ENCODE data around the gene PDZD2.

Gene PDZD2

DNA sequence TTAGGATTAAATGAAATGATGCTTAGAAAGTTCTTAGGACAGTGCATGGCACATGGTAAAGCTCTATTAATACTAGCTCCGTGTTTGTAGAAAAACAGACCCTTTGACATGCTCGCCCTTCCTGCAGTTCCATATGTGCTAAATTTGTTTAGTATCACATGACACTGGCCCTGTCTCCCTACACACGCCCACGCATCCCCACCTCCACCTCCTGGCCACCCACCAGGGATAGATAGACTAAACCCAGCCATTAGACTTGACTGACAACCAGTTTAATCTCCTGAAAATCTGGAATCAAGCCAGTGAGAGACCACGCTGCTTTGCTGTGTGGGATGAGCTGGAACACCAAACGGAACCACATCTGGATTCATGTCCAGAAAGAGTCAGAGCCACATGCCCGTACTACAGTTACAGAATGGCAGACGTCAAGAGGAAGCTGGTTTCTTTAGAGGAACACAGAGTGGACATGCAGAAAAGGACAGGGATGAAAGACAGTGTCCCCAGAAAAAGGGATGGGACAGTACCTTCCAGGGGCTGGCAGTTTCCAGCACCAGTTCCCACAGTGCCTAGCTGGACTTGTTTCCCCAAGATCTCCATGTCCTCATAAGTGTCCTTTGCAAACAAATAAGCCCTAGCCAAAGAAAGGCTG is 186.1 kb downstream of the PDZD2 start:
- no peak for DNase-seq (ENCODE audit: low spot score)

DNA sequence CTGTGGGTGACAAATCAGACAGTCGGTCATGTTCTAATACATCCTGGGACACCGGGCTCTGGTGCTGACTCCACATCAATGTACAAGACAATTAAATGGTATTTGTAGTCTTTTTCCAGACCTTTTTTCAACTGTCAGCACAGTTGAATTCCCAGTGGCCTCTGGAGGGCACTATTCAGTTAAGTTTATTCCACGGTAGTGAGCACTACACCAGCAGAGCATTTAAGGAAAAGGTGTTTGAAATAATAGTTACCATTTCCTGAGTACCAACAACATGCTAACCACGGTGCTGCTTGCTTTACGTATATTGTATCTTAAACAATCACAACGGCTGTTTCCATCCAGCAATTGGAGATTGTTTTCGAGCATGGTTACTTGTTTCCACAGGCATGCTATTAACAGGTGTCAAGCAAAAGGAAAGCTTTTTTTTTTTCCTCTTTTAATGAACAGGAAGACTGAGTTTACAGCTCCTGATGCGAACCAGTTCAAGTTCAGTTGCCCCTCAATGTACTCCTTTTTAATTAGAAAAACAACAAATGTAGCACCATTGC is 186.7 kb downstream of the PDZD2 start:
- DNase-seq (ENCODE audit: low spot score), result peak; percentile 28

DNA sequence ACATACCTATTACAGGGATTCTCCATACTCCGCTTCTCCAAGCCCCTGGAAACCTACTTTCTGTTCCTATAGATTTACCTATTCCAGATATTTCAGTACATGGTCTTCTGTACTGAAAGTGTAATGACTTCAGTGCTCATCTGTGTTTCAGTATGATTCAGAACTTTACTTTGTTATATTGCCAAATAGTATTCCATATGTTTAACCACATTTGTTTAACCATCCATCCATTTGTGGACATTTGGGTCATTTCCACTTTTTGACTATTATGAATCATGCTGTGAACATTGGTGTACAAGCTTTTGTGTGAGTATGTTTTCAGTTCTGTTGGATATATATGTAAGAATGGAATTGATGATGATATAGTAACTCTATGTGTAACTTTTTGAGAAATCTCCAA is 188.9 kb downstream of the PDZD2 start:
- DNase-seq (ENCODE audit: low spot score), result no peak

DNA sequence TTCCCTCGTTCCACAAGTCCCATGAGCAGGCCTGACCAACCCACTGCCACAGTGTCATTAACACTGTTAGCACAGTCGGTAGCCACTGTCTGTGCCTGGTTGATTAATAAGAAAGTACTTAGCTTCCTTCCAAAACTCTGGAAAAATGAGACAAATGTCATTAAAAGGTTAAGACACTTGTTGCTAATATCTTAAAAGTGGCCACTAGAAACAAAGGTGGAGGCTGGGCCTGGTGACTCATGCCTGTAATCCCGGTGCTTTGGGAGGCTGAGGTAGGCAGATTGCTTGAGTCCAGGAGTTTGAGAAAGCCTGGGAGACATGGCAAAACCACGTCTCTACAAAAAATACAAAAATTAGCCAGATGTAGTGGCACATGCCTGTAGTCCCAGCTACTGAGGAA is 194.0 kb downstream of the PDZD2 start:
- DNase-seq (ENCODE audit: low spot score), result no peak

DNA sequence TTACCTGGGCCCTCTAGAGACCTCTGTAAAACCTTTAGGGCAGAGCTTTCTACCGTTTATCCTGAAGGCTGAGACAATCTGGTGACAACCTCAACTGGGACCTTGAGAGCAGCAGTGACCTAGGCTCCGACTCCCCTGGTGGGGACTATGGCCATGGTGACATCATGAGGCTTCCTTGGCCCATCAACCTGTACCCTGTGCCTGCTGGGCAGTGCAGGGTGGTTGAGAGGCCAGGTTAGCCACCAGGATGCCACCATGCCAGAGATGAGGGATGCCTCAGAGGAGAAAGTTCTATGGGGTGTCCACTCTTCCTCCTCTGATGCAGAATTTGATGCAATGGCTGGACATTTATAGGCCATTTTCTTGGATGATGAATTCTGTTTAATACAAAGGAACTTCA is 194.8 kb downstream of the PDZD2 start:
- no peak for DNase-seq (ENCODE audit: low spot score)

GRCh38 chr5:31844622-31845345 is 205.9 kb downstream of the PDZD2 start:
- DNase-seq (ENCODE audit: low spot score), result no peak

DNA sequence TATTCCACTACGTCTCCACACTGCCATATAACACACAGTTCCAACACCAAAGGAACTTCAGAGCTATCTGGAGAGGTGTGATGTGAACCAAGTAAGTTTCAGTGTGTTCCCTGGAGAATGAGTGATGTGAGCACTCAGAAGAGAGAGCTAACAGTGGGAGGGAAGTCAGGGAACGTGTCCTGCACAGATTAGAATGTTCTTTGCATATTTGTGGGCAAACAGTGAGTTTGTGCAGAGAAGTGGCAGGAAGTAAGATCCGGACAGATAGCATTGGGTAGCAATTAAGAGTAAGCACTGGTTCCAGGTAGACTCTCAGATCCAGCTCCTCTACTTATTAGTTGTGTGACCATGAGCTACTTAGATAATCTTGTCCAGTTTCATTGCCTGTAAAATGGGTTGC is 206.4 kb downstream of the PDZD2 start:
- no peak for DNase-seq (ENCODE audit: low spot score)

DNA sequence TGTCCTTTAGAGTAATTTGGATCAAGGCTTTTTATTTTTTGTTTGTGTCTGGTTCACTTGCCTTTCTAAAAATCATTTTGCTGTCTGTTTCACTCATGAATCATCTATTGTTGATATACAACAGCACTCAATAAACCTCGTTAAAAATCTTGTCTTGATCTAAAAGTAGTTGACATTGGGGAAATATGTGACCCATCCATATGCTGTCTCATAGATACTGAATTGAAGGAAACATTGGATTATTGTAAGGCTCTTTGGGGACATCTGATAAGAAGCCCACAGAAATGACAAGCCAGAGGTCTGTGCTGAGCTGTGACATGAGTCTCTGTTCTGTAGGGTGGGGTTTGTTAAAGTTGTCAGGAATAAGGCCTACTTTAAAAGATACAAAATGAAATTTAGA is 208.0 kb downstream of the PDZD2 start:
- no peak for DNase-seq (ENCODE audit: low spot score)

- no peak for DNase-seq (ENCODE audit: low spot score)
Observed at GRCh38 chr5:31847354-31847753, 208.4 kb downstream of the PDZD2 start.

DNA sequence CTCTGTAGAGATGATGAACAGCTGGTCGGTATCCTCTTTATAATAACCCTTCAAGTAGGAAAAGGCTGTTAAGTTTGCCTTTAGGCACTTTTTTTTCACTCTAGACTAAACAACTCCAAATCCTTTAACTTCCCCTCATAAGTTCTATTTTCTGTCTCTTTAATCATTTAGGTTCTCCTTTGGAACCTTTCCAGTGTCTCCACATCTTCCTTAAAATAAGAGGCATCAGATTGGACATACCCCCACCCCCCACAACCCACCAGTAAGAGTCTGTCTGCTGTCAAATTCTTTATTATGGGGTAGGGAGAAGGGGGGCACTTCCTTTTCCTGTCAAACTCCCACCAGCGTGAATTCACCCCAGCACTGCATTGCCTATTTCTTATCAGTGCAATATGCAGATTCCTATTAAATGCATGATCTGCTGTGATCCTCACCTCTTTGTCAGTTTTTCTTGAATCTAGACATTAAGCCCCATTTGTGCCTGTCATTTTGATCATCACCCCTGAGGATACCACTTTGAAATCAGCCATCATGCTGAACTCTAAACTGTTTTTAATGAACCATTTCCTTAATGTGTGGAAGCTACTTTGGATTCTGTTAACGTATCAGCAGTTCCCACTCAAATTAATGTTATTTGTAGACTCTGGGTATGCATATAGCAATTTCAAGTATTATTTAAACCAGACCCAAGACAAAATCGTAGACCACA is 212.2 kb downstream of the PDZD2 start:
- no peak for DNase-seq (ENCODE audit: low spot score)

GRCh38 chr5:31853398-31854135 is 214.6 kb downstream of the PDZD2 start:
- DNase-seq (ENCODE audit: low spot score), result no peak

DNA sequence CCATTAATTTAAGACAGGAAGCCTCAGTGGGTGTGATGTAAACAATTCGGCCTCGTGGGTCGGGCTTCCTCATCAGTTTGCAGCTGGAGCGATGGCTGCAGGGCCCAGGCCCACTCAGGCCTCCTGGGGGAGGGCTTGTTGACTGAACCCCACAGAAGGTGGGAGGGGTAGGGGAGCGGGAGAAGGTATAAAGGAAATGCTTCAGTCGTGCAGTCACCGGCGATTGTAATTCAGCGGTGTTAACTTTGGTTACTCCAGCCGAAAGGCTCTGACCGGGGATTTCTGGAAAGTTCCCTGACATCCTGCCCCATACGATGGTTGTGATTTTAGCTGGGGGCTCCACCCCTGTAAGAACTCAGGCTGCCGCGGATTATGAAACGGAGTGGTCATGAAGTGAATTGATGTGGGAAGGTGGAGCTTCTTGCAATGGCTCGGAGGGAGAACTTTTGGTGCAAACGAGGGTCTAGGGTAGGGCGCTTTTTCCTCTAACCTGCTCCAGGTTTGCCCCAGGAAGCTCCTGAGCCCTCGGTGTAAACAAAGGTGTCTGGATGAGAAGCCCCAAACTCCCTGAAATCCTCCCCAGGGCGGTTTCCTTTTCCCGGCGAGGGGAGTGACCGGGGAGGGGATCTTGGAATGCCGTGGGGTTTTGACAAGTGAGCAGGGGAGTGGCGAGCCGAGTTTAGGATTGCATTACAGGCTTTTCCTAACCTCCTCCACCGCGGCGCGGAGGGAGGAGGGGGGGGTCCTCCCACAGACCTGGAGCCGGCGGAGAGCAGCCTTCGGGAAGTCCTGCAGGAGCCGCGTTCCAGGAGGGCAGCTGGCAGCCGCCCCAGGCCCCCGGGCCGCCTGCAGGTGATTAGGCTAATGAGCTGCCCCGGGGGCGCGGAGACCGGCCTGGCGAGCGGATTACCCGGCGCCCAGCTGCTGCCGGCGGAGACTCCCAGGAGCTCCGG is 215.5 kb downstream of the PDZD2 start:
- no peak for DNase-seq (ENCODE audit: low spot score)

DNA sequence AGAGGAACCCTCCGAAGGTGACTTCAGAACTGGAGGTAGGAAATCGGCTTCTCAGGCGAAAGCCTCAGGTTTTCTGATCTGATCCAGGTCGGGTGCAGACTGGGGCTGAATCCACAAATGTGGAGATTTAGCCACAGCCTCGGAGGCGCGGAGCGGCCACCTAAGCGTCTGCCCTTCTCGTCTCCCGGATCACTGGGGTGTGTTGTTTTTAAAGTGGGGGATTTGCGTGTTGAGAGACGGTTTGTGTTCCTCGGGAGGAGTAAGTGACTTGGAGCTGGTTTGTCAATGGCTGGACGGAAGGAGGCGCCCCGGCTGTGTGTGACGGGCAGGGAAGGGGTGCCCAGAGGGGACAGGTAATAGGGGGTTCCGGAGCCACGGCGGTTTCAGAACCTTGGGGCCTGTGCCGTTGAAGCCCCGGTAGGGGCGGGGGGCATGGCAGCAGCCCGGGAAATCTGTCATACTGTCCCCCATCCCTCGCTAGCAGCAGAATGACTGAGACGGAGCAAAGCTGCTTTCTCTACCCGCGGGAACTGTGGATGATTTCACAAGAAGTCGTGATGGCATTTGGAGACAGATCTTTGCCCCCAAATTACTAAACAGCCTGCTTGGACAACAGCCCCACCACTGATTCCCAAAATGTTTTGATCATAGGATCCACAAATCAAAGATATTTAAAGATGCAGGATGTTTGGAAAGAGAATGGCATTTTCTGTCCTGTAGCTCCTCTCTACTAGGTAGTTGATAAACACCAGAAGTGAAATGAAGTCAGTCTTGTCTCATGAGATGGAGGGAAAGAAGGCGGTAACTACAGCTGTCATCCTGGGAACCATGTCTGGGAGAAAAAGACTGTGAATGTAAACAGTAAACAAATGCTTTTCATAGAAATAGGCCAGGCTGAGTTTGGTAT is 216.5 kb downstream of the PDZD2 start:
- no peak for DNase-seq (ENCODE audit: low spot score)

DNA sequence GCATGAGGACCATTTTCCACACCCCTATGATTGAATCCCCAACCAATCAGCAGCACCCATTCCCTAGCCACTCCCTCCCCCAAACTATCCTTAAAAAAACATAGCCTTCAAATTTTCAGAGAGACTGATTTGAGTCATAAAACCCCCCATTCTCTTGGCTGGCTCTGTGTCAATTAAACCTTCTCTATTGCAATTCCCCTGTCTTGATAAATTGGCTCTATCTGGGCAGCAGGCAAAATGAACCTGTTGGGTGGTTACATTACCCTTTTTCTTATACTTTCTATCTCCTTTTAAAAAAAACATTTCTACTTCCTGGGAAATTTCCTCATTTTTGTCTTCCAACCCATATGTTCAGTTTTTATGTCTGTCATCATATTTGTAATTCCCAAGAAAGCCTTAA is 220.2 kb downstream of the PDZD2 start:
- DNase-seq (ENCODE audit: low spot score), result no peak

DNA sequence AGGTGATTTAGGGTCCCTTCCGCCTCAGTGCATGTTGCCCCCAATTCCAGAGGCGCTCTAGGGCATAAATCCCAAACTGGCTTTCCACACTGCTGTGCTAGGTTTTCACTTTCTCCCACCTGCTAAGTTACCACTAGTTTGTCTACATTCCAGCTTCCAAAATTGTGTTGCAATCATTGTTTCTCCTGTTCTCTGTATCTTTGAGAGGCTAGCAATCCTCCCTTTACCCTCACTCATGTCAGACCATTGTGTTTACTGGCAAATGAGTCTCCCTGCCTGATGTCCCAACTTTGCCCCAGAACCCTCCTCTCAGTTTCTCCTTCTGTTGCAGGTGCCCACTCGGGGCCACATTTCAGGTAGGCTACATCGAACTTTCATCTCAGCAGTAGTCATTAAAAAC is 221.3 kb downstream of the PDZD2 start:
- no peak for DNase-seq (ENCODE audit: low spot score)

DNA sequence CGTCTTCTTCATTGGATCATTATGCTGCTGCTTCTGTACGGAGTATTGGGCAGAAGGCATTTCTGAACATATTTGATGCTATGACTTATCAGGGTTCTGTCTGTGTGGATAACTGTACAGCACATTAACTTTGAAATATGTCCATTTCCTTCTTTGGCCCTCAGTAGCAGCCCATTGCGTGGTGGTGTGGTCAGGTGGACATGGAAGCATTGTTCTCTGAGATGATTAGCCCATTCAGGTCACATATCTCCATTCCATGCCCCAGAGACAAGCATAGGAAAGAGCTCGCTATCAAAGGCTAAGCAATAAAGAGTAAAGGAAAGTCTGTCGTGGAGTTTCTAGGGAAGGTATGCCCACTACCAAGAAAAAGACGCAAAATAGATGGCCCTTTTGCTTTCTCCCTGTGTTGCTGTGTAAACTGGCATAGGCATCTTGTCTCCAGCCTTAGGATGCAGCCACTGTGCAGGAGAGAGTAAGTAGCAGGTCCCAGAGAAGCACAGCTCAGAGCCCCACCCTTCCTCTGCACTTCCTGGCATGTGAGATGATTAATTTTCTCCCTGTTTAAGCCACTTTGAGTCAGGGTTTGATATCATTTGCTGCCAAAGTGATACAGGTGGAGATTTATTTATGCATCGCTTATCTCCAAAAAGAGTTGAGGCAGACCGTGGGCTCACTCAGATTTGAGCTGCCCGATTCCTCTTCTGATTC is 221.9 kb downstream of the PDZD2 start:
- no peak for DNase-seq (ENCODE audit: low spot score)

GRCh38 chr5:31861601-31862000 is 222.7 kb downstream of the PDZD2 start:
- DNase-seq (ENCODE audit: low spot score), result peak; percentile 20

DNA sequence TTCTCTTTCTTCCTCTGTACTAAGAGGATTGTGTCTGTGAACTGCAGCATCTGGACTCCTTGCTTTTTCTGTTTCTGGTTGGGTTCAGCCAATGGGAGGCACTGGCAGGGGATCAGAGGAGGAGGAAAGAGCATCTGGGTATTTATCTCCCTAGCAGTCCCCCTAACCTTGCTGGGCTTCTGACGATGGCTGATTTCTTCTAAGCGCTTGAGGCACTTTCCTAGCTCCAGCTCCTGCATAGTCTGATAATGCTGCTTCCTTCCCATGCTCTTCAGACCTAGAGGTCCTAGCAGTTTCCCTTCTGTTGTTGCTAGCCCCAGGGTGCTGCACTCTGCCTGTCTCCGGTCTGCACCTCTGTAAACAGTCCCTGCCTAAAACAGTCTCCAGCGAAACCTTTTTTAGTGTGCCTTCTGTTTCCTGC is 225.1 kb downstream of the PDZD2 start:
- DNase-seq (ENCODE audit: low spot score), result no peak

GRCh38 chr5:31866166-31866565 is 227.2 kb downstream of the PDZD2 start:
- no peak for DNase-seq (ENCODE audit: low spot score)

All from COLO829 (cell line).